Measurements from ENCODE around the gene RPL31.

DNA sequence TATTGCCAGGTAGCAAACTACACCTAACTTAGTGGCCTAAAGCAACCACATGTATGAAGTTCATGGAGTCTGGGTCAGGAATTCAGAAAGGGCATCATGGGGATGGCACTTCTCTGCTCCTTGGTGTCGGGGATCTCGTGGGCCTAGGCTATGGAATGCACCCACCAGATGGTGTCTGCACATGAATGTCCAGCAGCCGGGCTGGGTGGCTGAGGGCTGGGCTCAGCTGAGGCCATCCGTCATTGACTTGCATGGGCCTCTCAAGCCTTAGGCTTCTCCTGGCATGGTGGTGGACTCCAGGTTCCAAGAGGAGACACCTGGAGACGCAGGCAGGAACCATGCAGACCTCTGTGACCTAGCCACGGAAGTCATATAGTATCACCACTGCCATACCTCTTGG lies 26.0 kb upstream of the RPL31 start:
- TF ChIP-seq, protein P1, sequence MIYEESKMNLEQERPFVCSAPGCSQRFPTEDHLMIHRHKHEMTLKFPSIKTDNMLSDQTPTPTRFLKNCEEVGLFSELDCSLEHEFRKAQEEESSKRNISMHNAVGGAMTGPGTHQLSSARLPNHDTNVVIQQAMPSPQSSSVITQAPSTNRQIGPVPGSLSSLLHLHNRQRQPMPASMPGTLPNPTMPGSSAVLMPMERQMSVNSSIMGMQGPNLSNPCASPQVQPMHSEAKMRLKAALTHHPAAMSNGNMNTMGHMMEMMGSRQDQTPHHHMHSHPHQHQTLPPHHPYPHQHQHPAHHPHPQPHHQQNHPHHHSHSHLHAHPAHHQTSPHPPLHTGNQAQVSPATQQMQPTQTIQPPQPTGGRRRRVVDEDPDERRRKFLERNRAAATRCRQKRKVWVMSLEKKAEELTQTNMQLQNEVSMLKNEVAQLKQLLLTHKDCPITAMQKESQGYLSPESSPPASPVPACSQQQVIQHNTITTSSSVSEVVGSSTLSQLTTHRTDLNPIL (CRISPR knock-in tag; IDR thresholded peaks at IDR 0.05; ENCODE audit: low read depth) = no peak
- TF ChIP-seq ZC3H10 (CRISPR knock-in tag; IDR thresholded peaks at IDR 0.05) (no peak), OSR1 (CRISPR knock-in tag; IDR thresholded peaks at IDR 0.05) (no peak)

Measured in SK-N-SH treated with all-trans-retinoic acid at 6 μM for 48 hours (cell line).